ENCODE data around the gene FICD.
"Not testable (repeated sequence)": the region's sequence is repeated elsewhere in the genome, so short reads cannot be mapped to it uniquely, and the experiment has no call there.

The FICD gene

DNA sequence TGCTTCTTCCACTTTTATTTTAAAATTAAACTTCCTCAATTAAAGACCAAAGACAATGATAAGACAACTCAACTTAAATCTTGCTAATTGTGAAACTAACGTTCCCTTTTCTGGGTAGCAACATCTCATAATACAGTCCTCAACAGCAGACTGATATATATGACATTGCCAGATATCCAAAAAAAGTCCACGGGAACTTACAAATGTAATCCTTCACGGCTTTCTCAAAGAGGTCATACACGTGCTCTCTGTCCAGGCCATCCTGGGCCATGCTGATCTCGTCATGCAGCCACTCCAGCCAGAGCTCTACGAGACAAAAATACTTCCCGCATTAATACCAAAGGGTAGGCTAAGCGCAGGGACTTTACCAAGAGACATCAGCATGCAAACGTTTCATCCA, 32.6 kb downstream of the FICD start:
- Histone ChIP-seq H3K36me3 (ENCODE audit: insufficient read depth, low read length) (peaks cover 56% of the 10 kb centered on the region), H3K4me3 (ENCODE audit: low read depth in 1 of 2, low read length in 2 of 2) (no peak overlapping the region), H3K4me1 (ENCODE audit: insufficient read depth, low read length) (peaks cover 20% of the 10 kb centered on the region), H3K27me3 (ENCODE audit: control insufficient read depth in 1 of 2, insufficient read depth in 2 of 2, low read length in 2 of 2) (no peaks in the 10 kb centered on the region), H3K9me3 (ENCODE audit: low read length) (no peaks in the 10 kb centered on the region), H3K27ac (ENCODE audit: low read depth, low read length) (no peak overlapping the region), H3K9ac (ENCODE audit: low read length) (no peak overlapping the region)

DNA sequence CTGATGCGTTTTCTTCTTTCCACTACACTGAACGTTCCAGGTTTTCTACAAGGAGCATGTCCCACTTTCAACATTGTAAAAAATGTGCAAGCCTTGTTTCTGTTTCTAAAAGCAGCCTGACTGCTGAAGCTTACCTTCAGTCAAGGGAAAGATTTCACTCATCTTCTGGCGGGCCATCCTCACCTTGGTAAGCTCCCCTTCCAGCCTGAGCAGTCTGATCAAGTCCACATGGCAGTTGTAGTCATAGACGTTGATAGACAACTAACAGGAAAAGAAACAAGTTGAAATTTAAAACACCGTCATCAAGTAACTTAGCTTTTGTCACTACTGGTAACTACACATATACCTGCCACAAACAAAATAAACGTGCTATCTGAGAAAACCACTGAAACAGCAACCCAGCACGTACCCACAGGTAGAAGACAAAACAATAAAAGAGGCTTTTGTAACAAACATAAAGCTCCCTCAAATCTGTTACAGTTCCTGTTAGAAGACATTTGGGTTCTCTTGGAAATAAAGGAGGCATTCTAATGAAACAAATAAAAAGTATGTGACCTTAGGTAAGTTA, 34.0 kb downstream of the FICD start:
- Histone ChIP-seq H3K36me3 (ENCODE audit: insufficient read depth, low read length) (peaks cover 44% of the 10 kb centered on the region), H3K9ac (ENCODE audit: low read length) (no peak overlapping the region)

GRCh38 chr12:108551535-108551934, 36.5 kb downstream of the FICD start:
- Histone ChIP-seq H3K4me3 (ENCODE audit: low read depth in 1 of 2, low read length in 2 of 2) (no peak overlapping the region), H3K27ac (ENCODE audit: low read depth, low read length) (no peak overlapping the region), H3K36me3 (ENCODE audit: insufficient read depth, low read length) (peaks cover 28% of the 10 kb centered on the region), H3K9me3 (ENCODE audit: low read length) (no peaks in the 10 kb centered on the region), H3K9ac (ENCODE audit: low read length) (no peak overlapping the region), H3K27me3 (ENCODE audit: control insufficient read depth in 1 of 2, insufficient read depth in 2 of 2, low read length in 2 of 2) (no peaks in the 10 kb centered on the region), H3K4me1 (ENCODE audit: insufficient read depth, low read length) (peaks cover 20% of the 10 kb centered on the region)

More for the DNA sequence above, 34.0 kb downstream of the FICD start:
- H3K9me3 ChIP-seq (ENCODE audit: low read length): no peaks in the 10 kb centered on the region
- no peaks in the 10 kb centered on the region for H3K27me3 ChIP-seq (ENCODE audit: control insufficient read depth in 1 of 2, insufficient read depth in 2 of 2, low read length in 2 of 2)
- no peak overlapping the region for H3K4me3 ChIP-seq (ENCODE audit: low read depth in 1 of 2, low read length in 2 of 2)
- peaks cover 17% of the 10 kb centered on the region for H3K4me1 ChIP-seq (ENCODE audit: insufficient read depth, low read length)
- H3K27ac ChIP-seq (ENCODE audit: low read depth, low read length): no peak overlapping the region

DNA sequence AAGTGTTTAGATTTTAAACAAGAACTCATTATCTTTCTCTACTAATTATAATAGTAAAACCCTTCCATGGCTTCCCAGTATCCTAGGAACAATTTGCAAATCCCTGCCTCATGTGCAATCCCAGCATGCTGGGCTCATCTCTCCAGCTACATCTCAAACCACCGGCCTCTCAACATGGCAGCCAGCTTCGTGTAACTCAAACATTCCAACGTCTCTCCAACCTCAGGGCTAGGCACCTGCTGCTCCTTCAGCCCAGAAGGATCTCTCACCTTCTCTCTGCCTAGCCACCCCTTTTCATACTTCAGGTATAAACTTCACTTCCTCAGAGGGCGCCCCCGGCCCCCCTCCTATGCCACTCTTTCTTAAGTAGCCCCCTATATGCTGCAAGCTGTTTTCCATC, 38.7 kb downstream of the FICD start:
- no peaks in the 10 kb centered on the region for H3K9me3 ChIP-seq (ENCODE audit: low read length)
- H3K36me3 ChIP-seq (ENCODE audit: insufficient read depth, low read length): peaks cover 14% of the 10 kb centered on the region
- H3K9ac ChIP-seq (ENCODE audit: low read length): no peak overlapping the region
- no peaks in the 10 kb centered on the region for H3K27me3 ChIP-seq (ENCODE audit: control insufficient read depth in 1 of 2, insufficient read depth in 2 of 2, low read length in 2 of 2)
- H3K4me3 ChIP-seq (ENCODE audit: low read depth in 1 of 2, low read length in 2 of 2): no peak overlapping the region
- no peak overlapping the region for H3K27ac ChIP-seq (ENCODE audit: low read depth, low read length)
- peaks cover 24% of the 10 kb centered on the region for H3K4me1 ChIP-seq (ENCODE audit: insufficient read depth, low read length)

- not testable (repeated sequence) for H3K4me3 ChIP-seq (ENCODE audit: low read depth in 1 of 2, low read length in 2 of 2); H3K9me3 ChIP-seq (ENCODE audit: low read length); H3K27ac ChIP-seq (ENCODE audit: low read depth, low read length); H3K27me3 ChIP-seq (ENCODE audit: control insufficient read depth in 1 of 2, insufficient read depth in 2 of 2, low read length in 2 of 2)
- Histone ChIP-seq H3K9ac (ENCODE audit: low read length) (peak overlapping the region; percentile 4), H3K4me1 (ENCODE audit: insufficient read depth, low read length) (peaks cover 33% of the 10 kb centered on the region), H3K36me3 (ENCODE audit: insufficient read depth, low read length) (peaks cover 11% of the 10 kb centered on the region)
Measured at GRCh38 chr12:108555383-108555782, 40.3 kb downstream of the FICD start.

GRCh38 chr12:108559007-108559655, 44.1 kb downstream of the FICD start:
- H3K4me1 ChIP-seq (ENCODE audit: insufficient read depth, low read length): peaks cover 46% of the 10 kb centered on the region
- no peak overlapping the region for H3K9ac ChIP-seq (ENCODE audit: low read length)
- H3K9me3 ChIP-seq (ENCODE audit: low read length): no peaks in the 10 kb centered on the region
- peaks cover 14% of the 10 kb centered on the region for H3K36me3 ChIP-seq (ENCODE audit: insufficient read depth, low read length)
- H3K27ac ChIP-seq (ENCODE audit: low read depth, low read length): no peak overlapping the region
- no peaks in the 10 kb centered on the region for H3K27me3 ChIP-seq (ENCODE audit: control insufficient read depth in 1 of 2, insufficient read depth in 2 of 2, low read length in 2 of 2)
- H3K4me3 ChIP-seq (ENCODE audit: low read depth in 1 of 2, low read length in 2 of 2): no peak overlapping the region

DNA sequence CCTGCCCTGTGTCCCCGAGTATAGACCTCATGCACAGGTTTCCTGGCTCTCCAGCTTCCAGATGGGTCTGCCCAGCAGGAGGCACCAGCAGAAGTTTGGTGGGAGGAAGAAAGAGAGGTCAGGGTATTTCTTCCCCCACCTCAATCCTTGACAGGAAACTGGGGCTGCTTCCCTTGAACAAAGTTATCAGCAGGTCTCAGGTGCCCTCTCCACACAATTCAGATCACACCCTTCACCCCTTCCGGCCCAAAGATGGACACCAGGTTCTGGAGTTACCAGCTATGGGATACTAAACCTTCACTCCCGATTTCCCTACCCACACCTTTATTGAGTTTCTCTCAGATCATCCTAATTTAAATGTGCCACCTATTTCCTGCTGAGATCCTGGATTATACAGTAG, 44.7 kb downstream of the FICD start:
- Histone ChIP-seq H3K9me3 (ENCODE audit: low read length) (no peaks in the 10 kb centered on the region), H3K27ac (ENCODE audit: low read depth, low read length) (no peak overlapping the region), H3K9ac (ENCODE audit: low read length) (peak overlapping the region; percentile 93), H3K4me3 (ENCODE audit: low read depth in 1 of 2, low read length in 2 of 2) (peak overlapping the region; percentile 96 to 99), H3K36me3 (ENCODE audit: insufficient read depth, low read length) (peaks cover 21% of the 10 kb centered on the region), H3K4me1 (ENCODE audit: insufficient read depth, low read length) (peaks cover 52% of the 10 kb centered on the region), H3K27me3 (ENCODE audit: control insufficient read depth in 1 of 2, insufficient read depth in 2 of 2, low read length in 2 of 2) (no peaks in the 10 kb centered on the region)

DNA sequence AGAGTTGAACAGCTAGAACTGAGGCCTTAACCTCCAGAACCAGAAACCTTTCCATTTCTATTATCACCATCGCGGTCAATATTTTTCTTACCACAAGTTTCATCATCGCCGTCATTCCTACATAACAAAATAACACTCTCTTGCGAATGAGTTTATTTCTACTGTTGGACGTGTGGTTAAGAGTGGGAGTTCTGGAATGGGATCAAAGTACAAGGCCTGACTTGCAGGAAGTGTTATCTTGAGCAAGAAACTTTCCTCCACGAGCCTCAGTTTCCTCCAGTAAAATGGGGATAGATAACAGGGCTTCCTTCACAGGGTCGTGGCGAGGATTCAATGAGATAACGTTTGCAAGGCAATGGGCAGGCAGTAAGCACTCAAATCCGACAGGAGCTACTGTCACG, 45.2 kb downstream of the FICD start:
- H3K27ac ChIP-seq (ENCODE audit: low read depth, low read length): peak overlapping the region; percentile 90
- peaks cover 26% of the 10 kb centered on the region for H3K36me3 ChIP-seq (ENCODE audit: insufficient read depth, low read length)
- H3K4me3 ChIP-seq (ENCODE audit: low read depth in 1 of 2, low read length in 2 of 2): peak overlapping the region; percentile 96 to 99
- H3K4me1 ChIP-seq (ENCODE audit: insufficient read depth, low read length): peaks cover 53% of the 10 kb centered on the region
- no peaks in the 10 kb centered on the region for H3K27me3 ChIP-seq (ENCODE audit: control insufficient read depth in 1 of 2, insufficient read depth in 2 of 2, low read length in 2 of 2)
- H3K9me3 ChIP-seq (ENCODE audit: low read length): no peaks in the 10 kb centered on the region
- peak overlapping the region; percentile 93 for H3K9ac ChIP-seq (ENCODE audit: low read length)

- H3K27me3 ChIP-seq (ENCODE audit: control insufficient read depth in 1 of 2, insufficient read depth in 2 of 2, low read length in 2 of 2): no peaks in the 10 kb centered on the region
- peaks cover 33% of the 10 kb centered on the region for H3K36me3 ChIP-seq (ENCODE audit: insufficient read depth, low read length)
Measured at GRCh38 chr12:108560752-108561719, 46.0 kb downstream of the FICD start, which contains the start of gene SART3. Gene SART3 (minus strand): TSS chr12:108561173. CDS start chr12:108561154, 19 bp downstream.

DNA sequence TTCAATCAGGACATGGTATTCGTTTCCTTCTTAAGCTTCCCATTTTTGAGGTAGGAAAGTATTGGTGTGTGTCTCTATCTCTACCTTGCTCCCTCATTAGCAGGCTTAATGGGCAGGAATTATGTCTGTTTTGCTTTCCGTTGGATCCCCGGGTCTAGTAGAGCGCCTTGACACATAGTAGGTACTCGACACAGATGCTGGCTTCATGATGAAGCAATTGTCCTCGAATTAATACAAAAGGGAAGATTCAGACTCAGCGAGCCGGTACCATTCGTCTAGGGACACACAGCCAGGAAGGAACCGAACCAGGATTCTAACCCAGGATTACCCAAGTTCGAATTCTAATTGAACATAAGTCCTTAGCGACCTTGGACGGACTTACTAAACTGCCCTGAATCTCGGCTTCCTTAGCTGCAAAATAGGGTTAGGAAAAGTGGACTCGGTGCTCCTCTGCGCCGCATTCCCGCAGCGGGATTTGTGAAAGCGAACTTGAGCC, 46.8 kb downstream of the FICD start:
- Histone ChIP-seq H3K27me3 (ENCODE audit: control insufficient read depth in 1 of 2, insufficient read depth in 2 of 2, low read length in 2 of 2) (no peaks in the 10 kb centered on the region), H3K4me3 (ENCODE audit: low read depth in 1 of 2, low read length in 2 of 2) (peak overlapping the region; percentile 96 to 99), H3K9me3 (ENCODE audit: low read length) (no peaks in the 10 kb centered on the region), H3K27ac (ENCODE audit: low read depth, low read length) (peak overlapping the region; percentile 90), H3K9ac (ENCODE audit: low read length) (peak overlapping the region; percentile 93), H3K4me1 (ENCODE audit: insufficient read depth, low read length) (peaks cover 58% of the 10 kb centered on the region), H3K36me3 (ENCODE audit: insufficient read depth, low read length) (peaks cover 37% of the 10 kb centered on the region)

More at GRCh38 chr12:108560752-108561719, 46.0 kb downstream of the FICD start, which contains the start of gene SART3:
- peak within 1 kb of the TSS; percentile 96 to 99 for H3K4me3 ChIP-seq (ENCODE audit: low read depth in 1 of 2, low read length in 2 of 2)
- no peaks in the 10 kb centered on the region for H3K9me3 ChIP-seq (ENCODE audit: low read length)
- peaks cover 58% of the 10 kb centered on the region for H3K4me1 ChIP-seq (ENCODE audit: insufficient read depth, low read length)
- H3K9ac ChIP-seq (ENCODE audit: low read length): peak within 1 kb of the TSS; percentile 93
- peak within 1 kb of the TSS; percentile 90 for H3K27ac ChIP-seq (ENCODE audit: low read depth, low read length)
